Upper lobe of right lung (tissue), 1 donor: ENCODE data around the gene TNFRSF6B. TPM values are rescaled to one million over a fixed set of nuclear protein-coding genes. Genes with fewer than 3 reads are reported as not detected.

Experiments used
- ATAC-seq: fragments of 200-7000 bp; cut with Tn5 transposase; one replicate; pipeline ENCODE4 v1.9.1; 2020; ENCODE audit warnings: mild to moderate bottlenecking, moderate library complexity
- DNase-seq: peaks from one replicate; pipeline ENCODE4 v3.0.0-alpha.2; 2020
- H3K27ac ChIP-seq: fragments of 200-600 bp; one replicate; pipeline ENCODE4 v1.8.0; 2022
- H3K27me3 ChIP-seq: fragments of 200-600 bp; one replicate; pipeline ENCODE4 v1.8.0; 2022; ENCODE audit warnings: mild to moderate bottlenecking
- H3K36me3 ChIP-seq: fragments of 200-600 bp; one replicate; pipeline ENCODE4 v1.8.0; 2022
- H3K4me1 ChIP-seq: fragments of 200-600 bp; one replicate; pipeline ENCODE4 v1.8.0; 2022
- H3K4me3 ChIP-seq: fragments of 200-600 bp; one replicate; pipeline ENCODE4 v1.8.0; 2022; ENCODE audit warnings: mild to moderate bottlenecking
- H3K9me3 ChIP-seq: fragments of 200-600 bp; one replicate; pipeline ENCODE4 v1.8.0; 2022
- CTCF ChIP-seq: fragments of 200-600 bp; IDR thresholded peaks from one replicate; pipeline ENCODE4 v1.8.0; 2022; ENCODE audit warnings: antibody characterized with exemption
- intact Hi-C: fragments of 100-400 bp; cut with DNase I; formaldehyde crosslinking; loops from one replicate; pipeline ENCODE4 v1.11.0; 2022
- total RNA-seq: library from RNA; stranded (reverse); fragmentation: NEBNext Ultra II Directional; extraction: Animal tissue kit (Norgen Biotek cat#: 25700); gene quantifications from one replicate; pipeline ENCODE4 v1.2.1, GENCODE V29; 2021
- donor health status: DM: no; HTN: yes; CAD: no; lungs with severe emphysema.

Gene TNFRSF6B
- total RNA-seq, 1 donor from 2014 or later = 14.4 TPM

GRCh38 chr20:63680427-63680826, 16.0 kb upstream of the TNFRSF6B start:
- ATAC-seq = no peak
- no peak overlapping the region for H3K4me3 ChIP-seq
- H3K9me3 ChIP-seq = no peaks in the 10 kb centered on the region
- H3K36me3 ChIP-seq = peaks cover 11% of the 10 kb centered on the region
- DNase-seq = no peak
- TF ChIP-seq CTCF = no peak
- H3K27me3 ChIP-seq = no peaks in the 10 kb centered on the region
- H3K4me1 ChIP-seq = peaks cover 16% of the 10 kb centered on the region
- H3K27ac ChIP-seq = no peak overlapping the region
- intact Hi-C loops = no loop called here

DNA sequence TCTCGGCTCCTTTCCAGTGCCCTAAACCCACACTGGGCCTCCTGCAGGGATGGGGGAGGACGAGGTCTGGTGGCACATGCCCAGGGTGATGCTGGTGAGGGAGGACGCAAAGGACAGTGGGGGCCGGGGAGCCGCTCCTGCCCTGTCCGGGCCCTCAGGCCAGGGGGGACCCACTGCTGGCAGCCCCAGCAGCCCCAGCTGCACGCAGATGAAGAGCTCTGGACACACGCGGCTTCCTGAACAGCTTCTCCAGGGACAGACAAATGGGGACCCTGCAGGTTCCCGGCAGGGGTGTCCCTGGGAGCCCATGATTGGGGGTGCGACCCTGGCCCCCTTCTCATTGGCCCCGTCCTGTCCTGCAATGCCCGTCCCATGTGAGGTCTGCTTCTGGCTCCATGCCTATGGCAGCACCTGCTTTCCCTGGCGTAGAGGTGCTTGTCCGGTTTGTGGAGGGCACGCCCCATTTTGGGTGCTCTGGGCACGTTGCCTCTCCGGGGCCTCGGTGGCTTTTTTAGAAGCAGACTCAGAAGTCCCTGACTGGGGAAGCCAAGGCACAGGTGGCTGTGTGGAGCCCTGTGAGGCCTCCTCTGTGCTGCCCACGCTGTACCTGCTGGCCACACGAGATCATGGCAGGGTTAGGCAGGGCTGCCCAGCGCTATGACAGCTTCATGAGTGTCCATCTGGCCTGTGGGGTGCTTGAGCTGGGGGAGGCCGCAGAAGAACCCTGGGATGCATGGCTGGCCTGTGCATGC, 15.4 kb upstream of the TNFRSF6B start:
- Histone ChIP-seq H3K4me3 (no peak overlapping the region), H3K4me1 (peaks cover 21% of the 10 kb centered on the region), H3K9me3 (no peaks in the 10 kb centered on the region), H3K27ac (peak overlapping the region; percentile 84), H3K36me3 (peaks cover 5% of the 10 kb centered on the region), H3K27me3 (no peaks in the 10 kb centered on the region)
- intact Hi-C loops = no loop called here
- ATAC-seq = no peak
- no peak for DNase-seq
- no peak for TF ChIP-seq CTCF

GRCh38 chr20:63681609-63682142, 14.8 kb upstream of the TNFRSF6B start:
- intact Hi-C loops = no loop called here
- no peaks in the 10 kb centered on the region for H3K27me3 ChIP-seq
- DNase-seq (no peak), ATAC-seq (no peak)
- H3K9me3 ChIP-seq = no peaks in the 10 kb centered on the region
- no peak for TF ChIP-seq CTCF
- peak overlapping the region; percentile 84 for H3K27ac ChIP-seq
- peaks cover 28% of the 10 kb centered on the region for H3K4me1 ChIP-seq
- H3K4me3 ChIP-seq = no peak overlapping the region
- H3K36me3 ChIP-seq = no peaks in the 10 kb centered on the region

- Histone ChIP-seq H3K36me3 (no peaks in the 10 kb centered on the region), H3K27me3 (no peaks in the 10 kb centered on the region), H3K9me3 (no peaks in the 10 kb centered on the region), H3K4me1 (peaks cover 36% of the 10 kb centered on the region), H3K4me3 (no peak overlapping the region), H3K27ac (peak overlapping the region; percentile 84)
- DNase-seq (peak; percentile 80), ATAC-seq (peak; percentile 68)
- TF ChIP-seq CTCF = no peak
- intact Hi-C loops = no loop called here
Observed at GRCh38 chr20:63682384-63683139, 13.9 kb upstream of the TNFRSF6B start.

GRCh38 chr20:63685269-63686026, 11.0 kb upstream of the TNFRSF6B start:
- H3K36me3 ChIP-seq = no peaks in the 10 kb centered on the region
- DNase-seq (no peak), ATAC-seq (no peak)
- TF ChIP-seq CTCF = no peak
- no peak overlapping the region for H3K4me3 ChIP-seq
- peaks cover 53% of the 10 kb centered on the region for H3K4me1 ChIP-seq
- H3K27me3 ChIP-seq = no peaks in the 10 kb centered on the region
- peak overlapping the region; percentile 91 for H3K27ac ChIP-seq
- no peaks in the 10 kb centered on the region for H3K9me3 ChIP-seq
- intact Hi-C loops = no loop called here
